GM11168 (cell line): ENCODE results near the gene GPX6.
"Not testable (repeated sequence)": the region's sequence is repeated elsewhere in the genome, so short reads cannot be mapped to it uniquely, and the experiment has no call there.

Experiments used
- in situ Hi-C: fragments of 300-500 bp; cut with MboI; formaldehyde crosslinking; loops from one replicate; pipeline ENCODE4 v1.12.0; 2022; ENCODE audit warnings: low sequenced_read_pairs; ENCODE audit not compliant: unreplicated experiment

The GPX6 gene

GRCh38 chr6:28515676-28516075, at the start of gene GPX6:
GPX6 (minus strand) TSS chr6:28515793; CDS start chr6:28515743, 50 bp downstream.
- in situ Hi-C loops, result no loop called here

- in situ Hi-C loops, result no loop called here
Observed at GRCh38 chr6:28563430-28564095, 48.0 kb upstream of the GPX6 start.

- in situ Hi-C loops, result no loop called here
Observed at GRCh38 chr6:28558629-28559028, 43.0 kb upstream of the GPX6 start.

GRCh38 chr6:28555136-28555535, 39.5 kb upstream of the GPX6 start:
- in situ Hi-C loops, result no loop called here

- in situ Hi-C loops, result no loop called here
Observed at GRCh38 chr6:28553986-28554881, 38.6 kb upstream of the GPX6 start.

- in situ Hi-C loops, result no loop called here
Observed at GRCh38 chr6:28553384-28553985, 37.9 kb upstream of the GPX6 start.

GRCh38 chr6:28551891-28552666, 36.5 kb upstream of the GPX6 start:
- in situ Hi-C loops, result no loop called here

GRCh38 chr6:28547003-28547402, 31.4 kb upstream of the GPX6 start:
- in situ Hi-C loops, result not testable (repeated sequence)

- in situ Hi-C loops, result no loop called here
Observed at GRCh38 chr6:28545955-28546354, 30.4 kb upstream of the GPX6 start.

GRCh38 chr6:28543651-28544610, 28.3 kb upstream of the GPX6 start:
- in situ Hi-C loops, result no loop called here

GRCh38 chr6:28542440-28543296, 27.1 kb upstream of the GPX6 start:
- in situ Hi-C loops, result no loop called here

GRCh38 chr6:28541996-28542395, 26.4 kb upstream of the GPX6 start:
- in situ Hi-C loops, result no loop called here

GRCh38 chr6:28537509-28538140, 22.0 kb upstream of the GPX6 start:
- in situ Hi-C loops, result no loop called here

- in situ Hi-C loops, result no loop called here
Observed at GRCh38 chr6:28537065-28537464, 21.5 kb upstream of the GPX6 start.

GRCh38 chr6:28534875-28535274, 19.3 kb upstream of the GPX6 start:
- in situ Hi-C loops, result no loop called here

- in situ Hi-C loops, result no loop called here
Observed at GRCh38 chr6:28534306-28534705, 18.7 kb upstream of the GPX6 start.

GRCh38 chr6:28531479-28532128, 16.0 kb upstream of the GPX6 start:
- in situ Hi-C loops, result no loop called here
